Adrenal gland (tissue), 12 donors: Measurements from ENCODE around the gene RNF169. TPM values are rescaled to one million over a fixed set of nuclear protein-coding genes. Genes with fewer than 3 reads are reported as not detected.

ENCODE experiments used
- DNase-seq, 7 donors: peaks; one replicate each; pipeline ENCODE4 v3.0.0-alpha.2; 2019 to 2020
- H3K27ac ChIP-seq, 5 donors: fragments of 200-600 bp; sonication (generic) in 4 of 5; 1 replicate in 3 of 5; 2 replicates in 2 of 5; pipeline versions ENCODE4 v1.5.1 to v1.8.0; 2016 to 2020; ENCODE audit warnings: mild to moderate bottlenecking in 1 of 5
- H3K27me3 ChIP-seq: fragments of 200-600 bp; 2 replicates; pipeline ENCODE4 v1.8.0; 2021
- H3K36me3 ChIP-seq, 2 donors: fragments of 200-600 bp; replicated peaks in 1 of 2; 1 replicate in 1 of 2; 2 replicates in 1 of 2; pipeline versions ENCODE4 v1.5.1 to v1.8.0; 2018 to 2022
- H3K4me1 ChIP-seq, 2 donors: fragments of 200-600 bp; replicated peaks in 1 of 2; 1 replicate in 1 of 2; 2 replicates in 1 of 2; pipeline versions ENCODE4 v1.5.1 to v1.8.0; 2018 to 2021
- H3K4me3 ChIP-seq, 4 donors: fragments of 200-600 bp; sonication (generic) in 3 of 4; one replicate each; pipeline ENCODE4 v1.5.1; 2016 to 2018
- H3K9me3 ChIP-seq, 3 donors: fragments of 200-600 bp; sonication (generic) in 1 of 3; replicated peaks in 1 of 3; 1 replicate in 2 of 3; 2 replicates in 1 of 3; pipeline versions ENCODE4 v1.5.1 to v1.8.0; 2016 to 2021
- POLR2A ChIP-seq, 2 donors: fragments of 450-650 bp; IDR thresholded peaks; one replicate each; pipeline ENCODE4 v1.6.1; 2017; ENCODE audit warnings: antibody characterized with exemption in 2 of 2, mild to moderate bottlenecking in 2 of 2, moderate library complexity in 1 of 2
- WGBS, 4 donors: extraction: QIAGEN DNeasy Blood & Tissue Kit in 2 of 4; methylation state at CpG; one replicate each; pipeline versions ENCODE4 v1.1.5 to v1.1.7; 2013 to 2017; 5-methylcytosine and 5-hydroxymethylcytosine counted together
- intact Hi-C, 2 donors: fragments of 100-400 bp; cut with DNase I; formaldehyde crosslinking; loops; one replicate each; pipeline versions ENCODE4 v1.14.1 to v1.15.0; 2022 to 2023
- polyA plus RNA-seq, 3 donors: library from polyadenylated mRNA; stranded (reverse); fragments of 200-250 nt in 2 of 3; fragments of 350-450 nt in 1 of 3; fragmentation: Illumina TruSeq in 1 of 3; extraction: RNeasy Lipid Tissue Mini Kit (QIAGEN cat#74804) in 1 of 3; gene quantifications; one replicate each; pipeline ENCODE4 v1.2.3, GENCODE V29; 2013 to 2014
- total RNA-seq, 9 donors: library from RNA; depleted of rRNA in 4 of 9; stranded (reverse); fragments of >200 nt in 4 of 9; fragments of 120-200 nt in 1 of 9; fragmentation: NEBNext Ultra II Directional in 1 of 9; extraction: Animal tissue kit (Norgen Biotek cat#: 25700) in 1 of 9; gene quantifications; one replicate each; pipeline versions ENCODE4 v1.1.0 to v1.2.4, GENCODE V29; 2013 to 2023
- TF ChIP-seq, protein P1 (sequence below), 6 experiments: fragments of 450-650 bp in 4 of 6; fragments of 200-600 bp in 2 of 6; sonication (generic) in 1 of 6; IDR thresholded peaks; 1 replicate in 5 of 6; 2 replicates in 1 of 6; pipeline versions ENCODE4 v1.5.1 to v1.8.0; 2016 to 2021; ENCODE audit warnings: antibody characterized with exemption in 6 of 6, mild to moderate bottlenecking in 2 of 6, moderate library complexity in 1 of 6
- donor health status: healthy with polysubstance abuse.
- donor health status: Bipolar disorder and iron deficiency.
- donor health status: DM: yes; HTN: yes; CAD: no.
- donor health status: DM: no; HTN: no; CAD: no.
- donor health status: DM: no; HTN: no; CAD: no.
- donor health status: DM: yes; HTN: yes; CAD: no.

The RNF169 gene
- total and polyA plus RNA-seq, 12 donors = 1.9 to 17.8 (median 11.0) TPM

DNA sequence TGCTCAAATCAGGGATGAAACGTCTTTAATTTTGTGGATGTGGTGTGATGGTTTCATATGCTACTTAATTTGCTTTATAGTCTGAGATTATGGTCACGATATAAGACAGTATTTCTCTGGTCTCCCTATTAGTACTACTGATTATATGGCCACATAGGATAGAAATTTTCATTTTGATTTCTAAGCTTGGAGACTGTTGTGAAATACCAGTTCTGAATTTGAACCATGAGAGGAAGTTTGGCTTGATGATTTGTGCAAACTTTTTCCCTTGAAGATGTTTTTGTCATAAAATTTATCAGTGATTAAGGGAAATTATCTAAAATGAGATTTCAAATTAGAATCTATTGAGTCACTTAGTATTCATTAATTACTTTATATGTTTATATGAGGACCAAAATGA lies 2.7 kb downstream of the RNF169 start:
- WGBS, 4 donors = 80 to 87% (median 83%) methylated on average over 2 of the region's 2 CpGs
- H3K27ac ChIP-seq = no peak overlapping the region
- DNase-seq = no peak
- no peaks in the 10 kb centered on the region for H3K36me3 ChIP-seq
- H3K9me3 ChIP-seq = no peaks in the 10 kb centered on the region
- no peaks in the 10 kb centered on the region for H3K27me3 ChIP-seq
- intact Hi-C loops = no loop called here
- peaks cover 20 to 62% of the 10 kb centered on the region in 2 donors for H3K4me1 ChIP-seq
- TF ChIP-seq, protein P1, sequence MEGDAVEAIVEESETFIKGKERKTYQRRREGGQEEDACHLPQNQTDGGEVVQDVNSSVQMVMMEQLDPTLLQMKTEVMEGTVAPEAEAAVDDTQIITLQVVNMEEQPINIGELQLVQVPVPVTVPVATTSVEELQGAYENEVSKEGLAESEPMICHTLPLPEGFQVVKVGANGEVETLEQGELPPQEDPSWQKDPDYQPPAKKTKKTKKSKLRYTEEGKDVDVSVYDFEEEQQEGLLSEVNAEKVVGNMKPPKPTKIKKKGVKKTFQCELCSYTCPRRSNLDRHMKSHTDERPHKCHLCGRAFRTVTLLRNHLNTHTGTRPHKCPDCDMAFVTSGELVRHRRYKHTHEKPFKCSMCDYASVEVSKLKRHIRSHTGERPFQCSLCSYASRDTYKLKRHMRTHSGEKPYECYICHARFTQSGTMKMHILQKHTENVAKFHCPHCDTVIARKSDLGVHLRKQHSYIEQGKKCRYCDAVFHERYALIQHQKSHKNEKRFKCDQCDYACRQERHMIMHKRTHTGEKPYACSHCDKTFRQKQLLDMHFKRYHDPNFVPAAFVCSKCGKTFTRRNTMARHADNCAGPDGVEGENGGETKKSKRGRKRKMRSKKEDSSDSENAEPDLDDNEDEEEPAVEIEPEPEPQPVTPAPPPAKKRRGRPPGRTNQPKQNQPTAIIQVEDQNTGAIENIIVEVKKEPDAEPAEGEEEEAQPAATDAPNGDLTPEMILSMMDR (IDR thresholded peaks at IDR 0.05) = no peak
- no peak for TF ChIP-seq POLR2A (IDR thresholded peaks at IDR 0.05)
- no peak overlapping the region for H3K4me3 ChIP-seq

GRCh38 chr11:74754507-74755252 lies 6.0 kb downstream of the RNF169 start:
- no peak overlapping the region for H3K27ac ChIP-seq
- H3K4me3 ChIP-seq = no peak overlapping the region
- 80 to 86% (median 84%) methylated on average over 15 of the region's 15 CpGs for WGBS, 4 donors
- H3K36me3 ChIP-seq = no peaks in the 10 kb centered on the region
- intact Hi-C loops = no loop called here
- TF ChIP-seq, protein P1 (IDR thresholded peaks at IDR 0.05) = no peak
- TF ChIP-seq POLR2A (IDR thresholded peaks at IDR 0.05) = no peak
- DNase-seq = no peak
- no peaks in the 10 kb centered on the region for H3K9me3 ChIP-seq
- no peaks in the 10 kb centered on the region for H3K27me3 ChIP-seq
- peaks cover 12 to 50% of the 10 kb centered on the region in 2 donors for H3K4me1 ChIP-seq

GRCh38 chr11:74755395-74755995 lies 6.8 kb downstream of the RNF169 start:
- no peaks in the 10 kb centered on the region for H3K36me3 ChIP-seq
- no peak for DNase-seq
- no peaks in the 10 kb centered on the region for H3K27me3 ChIP-seq
- H3K27ac ChIP-seq = no peak overlapping the region
- no peak overlapping the region for H3K4me3 ChIP-seq
- H3K4me1 ChIP-seq = peaks cover 4 to 42% of the 10 kb centered on the region in 2 donors
- intact Hi-C loops = no loop called here
- no peak for TF ChIP-seq POLR2A (IDR thresholded peaks at IDR 0.05)
- TF ChIP-seq, protein P1 (IDR thresholded peaks at IDR 0.05) = no peak
- H3K9me3 ChIP-seq = no peaks in the 10 kb centered on the region
- 71 to 81% (median 73%) methylated on average over 1 of the region's 1 CpG for WGBS, 4 donors

DNA sequence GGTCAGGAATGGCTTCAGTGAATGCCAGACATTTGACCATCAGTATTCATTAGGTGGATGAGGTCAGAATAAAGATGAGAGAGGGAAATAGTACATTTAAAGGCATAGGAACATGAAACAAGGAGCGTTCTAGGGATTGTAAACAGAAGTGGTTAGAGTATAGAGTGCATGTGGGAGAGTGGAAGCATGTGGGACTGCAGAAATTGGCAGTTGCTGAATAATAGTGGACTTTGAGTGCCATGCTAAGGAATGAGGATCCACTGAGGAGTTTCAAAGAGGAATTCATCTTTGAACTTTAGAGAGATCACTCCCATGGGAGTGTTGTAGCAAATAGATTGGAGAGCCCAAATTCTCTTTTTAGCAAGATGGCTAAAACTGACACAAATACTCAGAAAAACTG lies 7.9 kb downstream of the RNF169 start:
- Histone ChIP-seq H3K27me3 (no peaks in the 10 kb centered on the region), H3K4me3 (no peak overlapping the region), H3K27ac (no peak overlapping the region), H3K4me1 (peaks cover 4 to 31% of the 10 kb centered on the region in 2 donors), H3K9me3 (no peaks in the 10 kb centered on the region), H3K36me3 (no peaks in the 10 kb centered on the region)
- intact Hi-C loops = no loop called here
- TF ChIP-seq, protein P1 (IDR thresholded peaks at IDR 0.05) = no peak
- no peak for TF ChIP-seq POLR2A (IDR thresholded peaks at IDR 0.05)
- WGBS, 4 donors = 83 to 97% (median 93%) methylated on average over 1 of the region's 1 CpG
- no peak for DNase-seq
